Endothelial cell of umbilical vein (primary cell): ENCODE measurements around the gene TFF1.

Experiments used
- EZH2 ChIP-seq: IDR thresholded peaks from 2 replicates; pipeline ENCODE4 v1.6.1; 2012; ENCODE audit warnings: borderline replicate concordance, low read depth, mild to moderate bottlenecking, moderate library complexity, low read length, inconsistent platforms; ENCODE audit not compliant: severe bottlenecking
- FOS ChIP-seq: IDR thresholded peaks from 2 replicates; pipeline ENCODE4 v1.6.1; 2011; ENCODE audit warnings: mild to moderate bottlenecking, low read length, moderate library complexity, borderline replicate concordance; ENCODE audit not compliant: insufficient read depth
- GATA2 ChIP-seq: IDR thresholded peaks from 2 replicates; pipeline ENCODE4 v1.7.0; 2011; ENCODE audit warnings: low read depth, mild to moderate bottlenecking, moderate library complexity, mixed read lengths, low read length; ENCODE audit not compliant: insufficient read length, insufficient read depth
- JUN ChIP-seq: IDR thresholded peaks from 2 replicates; pipeline ENCODE4 v1.6.1; 2011; ENCODE audit warnings: borderline replicate concordance, low read depth; ENCODE audit not compliant: insufficient read length, insufficient read depth
- MYC ChIP-seq: IDR thresholded peaks from one replicate; pipeline ENCODE4 v1.6.1; 2011; ENCODE audit warnings: mild to moderate bottlenecking, low read depth, low read length
- POLR2A ChIP-seq: IDR thresholded peaks from 2 replicates; pipeline ENCODE4 v1.6.1; 2012; ENCODE audit warnings: low read depth, mild to moderate bottlenecking, control low read depth, low read length
- POLR2AphosphoS5 ChIP-seq: IDR thresholded peaks from 2 replicates; pipeline ENCODE4 v1.6.1; 2012; ENCODE audit warnings: low read depth, mild to moderate bottlenecking, control low read depth, low read length, moderate library complexity; ENCODE audit not compliant: insufficient read depth
- TF ChIP-seq, protein P1 (sequence below), 2 donors: IDR thresholded peaks; 1 replicate in 1 of 2; 2 replicates in 1 of 2; pipeline ENCODE4 v1.5.1; 2011; ENCODE audit warnings: low read length in 2 of 2, mild to moderate bottlenecking in 2 of 2, moderate library complexity in 2 of 2, control low read depth in 1 of 2, inconsistent platforms in 1 of 2, low read depth in 1 of 2; ENCODE audit not compliant: insufficient read depth in 1 of 2; ENCODE audit errors: extremely low read depth in 1 of 2
- TF ChIP-seq, protein P2 (sequence below): IDR thresholded peaks from 2 replicates; pipeline ENCODE4 v1.6.1; 2011; ENCODE audit not compliant: insufficient read depth, insufficient read length

DNA sequence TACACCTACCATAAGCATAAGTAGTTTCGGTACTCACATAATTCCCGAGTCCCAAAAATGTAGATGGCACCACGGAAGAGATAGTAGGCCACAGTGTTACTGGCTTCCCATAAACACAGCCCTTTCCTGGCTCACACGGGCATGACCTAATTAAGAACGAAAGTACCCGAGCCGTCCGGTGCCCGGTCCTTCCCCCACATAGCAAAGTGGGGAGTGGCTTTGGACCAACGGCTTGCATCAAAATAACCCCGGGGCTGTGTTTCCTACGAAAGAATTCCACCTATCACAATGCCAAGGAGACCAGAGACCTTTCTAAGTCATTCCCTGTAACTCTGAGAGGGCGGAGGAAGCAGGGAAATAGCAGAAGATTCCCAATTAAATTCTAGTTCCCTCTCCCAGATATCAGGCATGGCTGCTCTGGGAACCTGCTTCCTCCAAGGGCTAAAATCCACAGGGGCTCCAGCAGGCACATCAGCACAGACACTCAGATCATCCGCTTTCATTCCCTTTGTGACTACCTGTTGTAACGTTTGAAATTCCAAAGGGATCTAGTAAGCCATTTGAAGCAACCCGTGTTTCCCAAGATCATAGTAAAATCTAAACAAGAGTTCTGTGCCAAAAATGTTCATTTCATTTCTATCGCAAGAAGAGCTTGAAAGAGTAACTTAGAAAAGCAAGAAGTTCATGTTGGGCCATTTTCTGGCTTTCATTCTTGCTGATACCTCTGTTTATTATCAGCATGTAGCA, 29.7 kb upstream of the TFF1 start, which contains the start of gene TMPRSS3:
- TF ChIP-seq, protein P1, sequence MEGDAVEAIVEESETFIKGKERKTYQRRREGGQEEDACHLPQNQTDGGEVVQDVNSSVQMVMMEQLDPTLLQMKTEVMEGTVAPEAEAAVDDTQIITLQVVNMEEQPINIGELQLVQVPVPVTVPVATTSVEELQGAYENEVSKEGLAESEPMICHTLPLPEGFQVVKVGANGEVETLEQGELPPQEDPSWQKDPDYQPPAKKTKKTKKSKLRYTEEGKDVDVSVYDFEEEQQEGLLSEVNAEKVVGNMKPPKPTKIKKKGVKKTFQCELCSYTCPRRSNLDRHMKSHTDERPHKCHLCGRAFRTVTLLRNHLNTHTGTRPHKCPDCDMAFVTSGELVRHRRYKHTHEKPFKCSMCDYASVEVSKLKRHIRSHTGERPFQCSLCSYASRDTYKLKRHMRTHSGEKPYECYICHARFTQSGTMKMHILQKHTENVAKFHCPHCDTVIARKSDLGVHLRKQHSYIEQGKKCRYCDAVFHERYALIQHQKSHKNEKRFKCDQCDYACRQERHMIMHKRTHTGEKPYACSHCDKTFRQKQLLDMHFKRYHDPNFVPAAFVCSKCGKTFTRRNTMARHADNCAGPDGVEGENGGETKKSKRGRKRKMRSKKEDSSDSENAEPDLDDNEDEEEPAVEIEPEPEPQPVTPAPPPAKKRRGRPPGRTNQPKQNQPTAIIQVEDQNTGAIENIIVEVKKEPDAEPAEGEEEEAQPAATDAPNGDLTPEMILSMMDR (IDR thresholded peaks at IDR 0.05; ENCODE audit: extremely low read depth in 1 of 2, insufficient read depth in 1 of 2, low read depth in 1 of 2, low read length in 2 of 2): no peak
- TF ChIP-seq, protein P2, sequence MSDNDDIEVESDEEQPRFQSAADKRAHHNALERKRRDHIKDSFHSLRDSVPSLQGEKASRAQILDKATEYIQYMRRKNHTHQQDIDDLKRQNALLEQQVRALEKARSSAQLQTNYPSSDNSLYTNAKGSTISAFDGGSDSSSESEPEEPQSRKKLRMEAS: no peak
- TF ChIP-seq EZH2 (no peak), JUN (no peak), POLR2AphosphoS5 (no peak), POLR2A (no peak), MYC (no peak), FOS (no peak), GATA2 (no peak)
